PFSK-1 (cell line): ENCODE data around the gene PRKCE.

Experiments
- REST ChIP-seq, 2 experiments: IDR thresholded peaks; 2 replicates each; pipeline versions ENCODE4 v1.6.1 to v1.8.0; 2011 to 2012; ENCODE audit warnings: low read depth in 2 of 2, low read length in 2 of 2, control low read depth in 1 of 2, inconsistent platforms in 1 of 2, mild to moderate bottlenecking in 1 of 2, moderate library complexity in 1 of 2; ENCODE audit not compliant: insufficient read depth in 1 of 2
- TAF1 ChIP-seq: IDR thresholded peaks from 2 replicates; pipeline ENCODE4 v1.6.1; 2012; ENCODE audit warnings: low read length, control low read depth, borderline replicate concordance; ENCODE audit not compliant: insufficient read depth

DNA sequence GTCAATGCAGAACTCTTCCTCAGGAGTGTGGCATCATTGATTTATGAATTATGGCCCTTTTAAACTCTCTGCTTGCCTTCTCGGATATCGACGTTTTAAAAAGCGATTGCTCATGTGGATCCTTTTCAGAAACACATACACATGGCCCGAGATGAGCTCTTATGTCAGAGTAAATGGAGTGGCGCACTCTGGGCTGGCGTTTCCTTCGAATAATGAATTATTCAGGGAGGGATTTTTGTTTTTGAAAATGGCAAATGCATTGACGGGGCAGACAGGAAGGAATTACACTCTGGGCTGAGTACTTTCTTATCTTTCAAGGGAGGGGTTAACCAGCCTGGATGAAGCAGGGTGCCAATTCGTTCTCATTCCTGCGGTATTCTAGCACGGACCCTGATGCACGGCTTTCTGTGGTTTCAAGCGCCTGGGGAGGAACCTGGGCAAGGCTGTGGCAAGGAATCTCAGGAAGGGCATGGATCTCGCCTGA, 142.7 kb downstream of the PRKCE start:
- TF ChIP-seq TAF1 = no peak
- no peak for TF ChIP-seq REST (IDR thresholded peaks at IDR 0.05; ENCODE audit: insufficient read depth in 1 of 2, low read depth in 2 of 2, low read length in 2 of 2)
